ENCODE data around the gene KRTAP10-1.

The KRTAP10-1 gene

GRCh38 chr21:44500111-44500510, 39.9 kb downstream of the KRTAP10-1 start:
- no peak for DNase-seq (ENCODE audit: low read depth)

- no peak for DNase-seq (ENCODE audit: low read depth)
Observed at GRCh38 chr21:44499631-44500030, 40.4 kb downstream of the KRTAP10-1 start.

GRCh38 chr21:44499211-44499560, 40.8 kb downstream of the KRTAP10-1 start:
- DNase-seq (ENCODE audit: low read depth): no peak

GRCh38 chr21:44498280-44499210, 41.5 kb downstream of the KRTAP10-1 start:
- no peak for DNase-seq (ENCODE audit: low read depth)

- no peak for DNase-seq (ENCODE audit: low read depth)
Observed at GRCh38 chr21:44497703-44498126, 42.3 kb downstream of the KRTAP10-1 start.

GRCh38 chr21:44496564-44497550, 43.1 kb downstream of the KRTAP10-1 start:
- DNase-seq (ENCODE audit: low read depth): no peak

GRCh38 chr21:44495611-44496563, 44.1 kb downstream of the KRTAP10-1 start:
- DNase-seq (ENCODE audit: low read depth): no peak

- DNase-seq (ENCODE audit: low read depth): no peak
Observed at GRCh38 chr21:44494956-44495355, 45.0 kb downstream of the KRTAP10-1 start.

GRCh38 chr21:44494418-44494817, 45.6 kb downstream of the KRTAP10-1 start:
- no peak for DNase-seq (ENCODE audit: low read depth)

- DNase-seq (ENCODE audit: low read depth): no peak
Observed at GRCh38 chr21:44492567-44493385, 47.2 kb downstream of the KRTAP10-1 start.

GRCh38 chr21:44490816-44491215, 49.2 kb downstream of the KRTAP10-1 start:
- no peak for DNase-seq (ENCODE audit: low read depth)

- DNase-seq (ENCODE audit: low read depth): no peak
Observed at GRCh38 chr21:44490405-44490804, 49.6 kb downstream of the KRTAP10-1 start.

- DNase-seq (ENCODE audit: low read depth): no peak
Observed at GRCh38 chr21:44489962-44490361, 50.0 kb downstream of the KRTAP10-1 start.

Measured in T-helper 22 cell (primary cell).